ENCODE measurements around the gene CA5A. TPM values are rescaled to one million over a fixed set of nuclear protein-coding genes. Genes with fewer than 3 reads are reported as not detected.
A peak's percentile ranks its signal among the peaks of the same experiment; 100 is the strongest.

Gene CA5A
- polyA plus RNA-seq, 4 donors: under 0.01 TPM; not detected in 3

DNA sequence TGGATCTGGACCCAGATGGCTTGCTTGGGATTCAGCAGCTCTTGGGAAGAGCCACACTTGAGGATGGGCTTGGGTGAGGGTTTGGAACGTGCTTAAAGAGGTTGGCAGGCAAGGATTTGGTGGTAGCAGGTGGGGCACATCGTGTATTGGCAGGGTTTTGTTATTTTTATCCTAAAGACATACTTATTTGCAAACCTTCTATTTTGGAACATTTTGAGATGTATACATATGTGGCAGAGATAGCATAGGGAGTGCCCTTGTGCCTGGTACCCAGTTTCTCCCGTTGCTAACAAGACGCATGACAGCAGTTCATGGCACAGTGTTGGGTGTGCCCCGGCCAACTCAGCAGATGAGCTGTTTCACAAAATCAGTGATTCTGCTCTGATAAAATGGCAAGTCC lies 24.0 kb upstream of the CA5A start:
- H3K27ac ChIP-seq (ENCODE audit: low read depth in 1 of 3, low read length in 2 of 3): no peak overlapping the region
- DNase-seq: no peak
- no peaks in the 10 kb centered on the region for H3K27me3 ChIP-seq (ENCODE audit: control insufficient read depth in 3 of 3, insufficient read depth in 3 of 3, low read length in 3 of 3)
- peaks cover 0 to 46% (median 0%) of the 10 kb centered on the region in 3 donors for H3K36me3 ChIP-seq (ENCODE audit: control insufficient read depth in 3 of 3, insufficient read depth in 2 of 3, low read depth in 1 of 3, low read length in 3 of 3)
- no peaks in the 10 kb centered on the region for H3K9me3 ChIP-seq (ENCODE audit: control insufficient read depth in 2 of 2, insufficient read depth in 1 of 2, low read depth in 1 of 2, low read length in 1 of 2)
- no peak for FAIRE-seq
- H3K4me3 ChIP-seq (ENCODE audit: low read depth in 1 of 3, low read length in 3 of 3): no peak overlapping the region
- peaks cover 0 to 11% (median 0%) of the 10 kb centered on the region in 3 donors for H3K4me1 ChIP-seq (ENCODE audit: control insufficient read depth in 3 of 3, insufficient read depth in 2 of 3, low read depth in 1 of 3, low read length in 2 of 3)
- 81 to 87% (median 86%) methylated on average over 5 of the region's 5 CpGs for WGBS, 3 donors

DNA sequence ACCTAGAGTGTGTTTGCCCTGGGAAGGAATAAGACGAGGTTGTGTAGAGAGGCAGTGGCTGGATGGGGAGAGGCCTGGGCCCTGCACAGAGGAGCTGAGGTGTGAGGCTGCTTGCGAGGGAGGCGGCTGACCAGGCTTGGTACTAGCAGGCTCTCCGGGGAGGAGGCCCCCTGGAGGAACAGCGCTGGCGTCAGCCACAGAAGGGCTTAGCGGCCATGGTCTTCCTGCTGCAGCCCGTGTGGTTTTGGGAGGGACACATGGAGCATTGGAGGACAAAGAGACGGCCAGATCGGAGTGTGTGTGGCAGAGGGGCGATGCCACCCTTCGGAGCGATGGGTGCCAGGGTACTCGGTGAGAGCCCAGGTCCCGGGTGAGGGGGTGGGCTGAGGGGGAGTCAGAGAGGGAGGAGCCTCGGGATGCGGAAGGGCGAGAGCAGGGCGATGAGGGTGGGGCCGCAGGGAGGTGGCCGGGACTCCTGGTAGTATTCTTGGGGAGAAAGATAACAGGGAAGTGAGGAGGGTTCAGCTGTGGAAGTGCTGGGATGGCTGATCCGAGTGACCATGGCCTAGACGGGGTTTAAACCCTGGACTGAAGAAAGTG lies 23.2 kb upstream of the CA5A start:
- 80 to 90% (median 88%) methylated on average over 23 of the region's 23 CpGs for WGBS, 3 donors
- FAIRE-seq (no peak), DNase-seq (no peak)
- Histone ChIP-seq H3K27me3 (ENCODE audit: control insufficient read depth in 3 of 3, insufficient read depth in 3 of 3, low read length in 3 of 3) (no peaks in the 10 kb centered on the region), H3K9me3 (ENCODE audit: control insufficient read depth in 2 of 2, insufficient read depth in 1 of 2, low read depth in 1 of 2, low read length in 1 of 2) (no peaks in the 10 kb centered on the region), H3K4me1 (ENCODE audit: control insufficient read depth in 3 of 3, insufficient read depth in 2 of 3, low read depth in 1 of 3, low read length in 2 of 3) (peaks cover 0 to 11% (median 0%) of the 10 kb centered on the region in 3 donors), H3K4me3 (ENCODE audit: low read depth in 1 of 3, low read length in 3 of 3) (no peak overlapping the region), H3K27ac (ENCODE audit: low read depth in 1 of 3, low read length in 2 of 3) (no peak overlapping the region), H3K36me3 (ENCODE audit: control insufficient read depth in 3 of 3, insufficient read depth in 2 of 3, low read depth in 1 of 3, low read length in 3 of 3) (peaks cover 0 to 49% (median 0%) of the 10 kb centered on the region in 3 donors)

GRCh38 chr16:87958632-87959031 lies 22.3 kb upstream of the CA5A start:
- Histone ChIP-seq H3K4me3 (ENCODE audit: low read depth in 1 of 3, low read length in 3 of 3) (no peak overlapping the region), H3K27ac (ENCODE audit: low read depth in 1 of 3, low read length in 2 of 3) (no peak overlapping the region), H3K9me3 (ENCODE audit: control insufficient read depth in 2 of 2, insufficient read depth in 1 of 2, low read depth in 1 of 2, low read length in 1 of 2) (no peaks in the 10 kb centered on the region), H3K4me1 (ENCODE audit: control insufficient read depth in 3 of 3, insufficient read depth in 2 of 3, low read depth in 1 of 3, low read length in 2 of 3) (peaks cover 0 to 11% (median 0%) of the 10 kb centered on the region in 3 donors), H3K27me3 (ENCODE audit: control insufficient read depth in 3 of 3, insufficient read depth in 3 of 3, low read length in 3 of 3) (no peaks in the 10 kb centered on the region), H3K36me3 (ENCODE audit: control insufficient read depth in 3 of 3, insufficient read depth in 2 of 3, low read depth in 1 of 3, low read length in 3 of 3) (peaks cover 0 to 51% (median 0%) of the 10 kb centered on the region in 3 donors)
- FAIRE-seq: no peak
- WGBS, 3 donors: 87 to 95% (median 94%) methylated on average over 9 of the region's 9 CpGs
- no peak for DNase-seq

GRCh38 chr16:87957296-87958094 lies 21.2 kb upstream of the CA5A start:
- peaks cover 0 to 51% (median 0%) of the 10 kb centered on the region in 3 donors for H3K36me3 ChIP-seq (ENCODE audit: control insufficient read depth in 3 of 3, insufficient read depth in 2 of 3, low read depth in 1 of 3, low read length in 3 of 3)
- DNase-seq (no peak), FAIRE-seq (no peak)
- H3K27ac ChIP-seq (ENCODE audit: low read depth in 1 of 3, low read length in 2 of 3): peak overlapping the region in 1 of 3 donors; percentile 89
- H3K4me3 ChIP-seq (ENCODE audit: low read depth in 1 of 3, low read length in 3 of 3): no peak overlapping the region
- no peaks in the 10 kb centered on the region for H3K9me3 ChIP-seq (ENCODE audit: control insufficient read depth in 2 of 2, insufficient read depth in 1 of 2, low read depth in 1 of 2, low read length in 1 of 2)
- no peaks in the 10 kb centered on the region for H3K27me3 ChIP-seq (ENCODE audit: control insufficient read depth in 3 of 3, insufficient read depth in 3 of 3, low read length in 3 of 3)
- 94% methylated on average over 34 of the region's 34 CpGs for WGBS, 3 donors
- H3K4me1 ChIP-seq (ENCODE audit: control insufficient read depth in 3 of 3, insufficient read depth in 2 of 3, low read depth in 1 of 3, low read length in 2 of 3): peaks cover 2 to 11% (median 4%) of the 10 kb centered on the region in 3 donors

DNA sequence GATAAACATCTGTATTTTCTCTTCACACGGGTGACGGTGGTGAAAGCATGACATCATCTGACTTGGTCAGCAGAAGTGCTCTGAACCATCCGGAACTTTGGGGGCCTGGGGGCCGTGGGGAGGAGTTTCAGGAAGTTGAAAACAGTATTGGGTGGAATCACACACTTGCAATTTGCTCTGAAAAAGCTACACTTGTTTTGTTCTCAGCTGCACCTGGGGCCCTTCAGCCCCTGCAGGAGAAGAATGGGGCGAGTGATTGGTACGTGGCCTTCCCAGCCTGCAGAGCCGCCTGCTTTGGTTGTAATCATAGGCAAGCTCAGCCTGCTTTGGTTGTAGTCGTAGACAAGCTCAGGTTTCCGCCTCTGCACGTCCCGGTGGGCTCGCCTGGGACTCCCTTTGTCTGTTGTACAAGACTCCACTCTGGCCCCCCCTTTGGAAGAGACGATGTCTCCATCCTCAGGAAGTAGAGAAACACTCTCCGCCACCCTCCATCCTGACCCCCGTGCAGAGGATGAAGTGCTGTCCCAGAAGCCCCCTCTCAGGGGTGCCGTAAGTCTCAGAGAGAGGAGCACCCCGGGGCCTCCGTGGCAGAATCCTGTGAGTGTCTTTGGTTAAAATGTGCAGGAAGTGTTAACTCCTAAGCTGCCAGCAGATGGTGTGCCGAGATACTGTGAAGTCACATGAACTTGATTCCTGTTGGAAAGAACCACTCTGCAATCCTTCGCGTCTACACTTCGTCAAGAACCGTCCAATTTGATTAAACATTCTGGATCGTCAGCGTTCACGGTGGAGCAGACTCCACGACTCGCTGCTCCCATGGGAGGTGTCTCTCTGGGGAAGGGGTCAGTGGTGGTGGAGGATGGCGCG lies 20.3 kb upstream of the CA5A start:
- Histone ChIP-seq H3K9me3 (ENCODE audit: control insufficient read depth in 2 of 2, insufficient read depth in 1 of 2, low read depth in 1 of 2, low read length in 1 of 2) (no peaks in the 10 kb centered on the region), H3K4me1 (ENCODE audit: control insufficient read depth in 3 of 3, insufficient read depth in 2 of 3, low read depth in 1 of 3, low read length in 2 of 3) (peaks cover 5 to 11% (median 5%) of the 10 kb centered on the region in 3 donors), H3K36me3 (ENCODE audit: control insufficient read depth in 3 of 3, insufficient read depth in 2 of 3, low read depth in 1 of 3, low read length in 3 of 3) (peaks cover 0 to 49% (median 0%) of the 10 kb centered on the region in 3 donors), H3K4me3 (ENCODE audit: low read depth in 1 of 3, low read length in 3 of 3) (no peak overlapping the region), H3K27ac (ENCODE audit: low read depth in 1 of 3, low read length in 2 of 3) (peak overlapping the region; percentile 1 to 89 (median 48)), H3K27me3 (ENCODE audit: control insufficient read depth in 3 of 3, insufficient read depth in 3 of 3, low read length in 3 of 3) (no peaks in the 10 kb centered on the region)
- DNase-seq (peak; percentile 31 to 48), FAIRE-seq (no peak)
- 43 to 71% (median 59%) methylated on average over 30 of the region's 30 CpGs for WGBS, 3 donors

- H3K4me1 ChIP-seq (ENCODE audit: control insufficient read depth in 3 of 3, insufficient read depth in 2 of 3, low read depth in 1 of 3, low read length in 2 of 3): peaks cover 5 to 11% (median 5%) of the 10 kb centered on the region in 3 donors
- H3K27ac ChIP-seq (ENCODE audit: low read depth in 1 of 3, low read length in 2 of 3): peak overlapping the region in 2 of 3 donors; percentile 48 to 76
- H3K36me3 ChIP-seq (ENCODE audit: control insufficient read depth in 3 of 3, insufficient read depth in 2 of 3, low read depth in 1 of 3, low read length in 3 of 3): peaks cover 0 to 49% (median 0%) of the 10 kb centered on the region in 3 donors
- no peak for DNase-seq
- H3K27me3 ChIP-seq (ENCODE audit: control insufficient read depth in 3 of 3, insufficient read depth in 3 of 3, low read length in 3 of 3): no peaks in the 10 kb centered on the region
- no peaks in the 10 kb centered on the region for H3K9me3 ChIP-seq (ENCODE audit: control insufficient read depth in 2 of 2, insufficient read depth in 1 of 2, low read depth in 1 of 2, low read length in 1 of 2)
- FAIRE-seq: no peak
- 52 to 82% (median 66%) methylated on average over 3 of the region's 3 CpGs for WGBS, 3 donors
- no peak overlapping the region for H3K4me3 ChIP-seq (ENCODE audit: low read depth in 1 of 3, low read length in 3 of 3)
Measured at GRCh38 chr16:87956098-87956364, 19.7 kb upstream of the CA5A start.

DNA sequence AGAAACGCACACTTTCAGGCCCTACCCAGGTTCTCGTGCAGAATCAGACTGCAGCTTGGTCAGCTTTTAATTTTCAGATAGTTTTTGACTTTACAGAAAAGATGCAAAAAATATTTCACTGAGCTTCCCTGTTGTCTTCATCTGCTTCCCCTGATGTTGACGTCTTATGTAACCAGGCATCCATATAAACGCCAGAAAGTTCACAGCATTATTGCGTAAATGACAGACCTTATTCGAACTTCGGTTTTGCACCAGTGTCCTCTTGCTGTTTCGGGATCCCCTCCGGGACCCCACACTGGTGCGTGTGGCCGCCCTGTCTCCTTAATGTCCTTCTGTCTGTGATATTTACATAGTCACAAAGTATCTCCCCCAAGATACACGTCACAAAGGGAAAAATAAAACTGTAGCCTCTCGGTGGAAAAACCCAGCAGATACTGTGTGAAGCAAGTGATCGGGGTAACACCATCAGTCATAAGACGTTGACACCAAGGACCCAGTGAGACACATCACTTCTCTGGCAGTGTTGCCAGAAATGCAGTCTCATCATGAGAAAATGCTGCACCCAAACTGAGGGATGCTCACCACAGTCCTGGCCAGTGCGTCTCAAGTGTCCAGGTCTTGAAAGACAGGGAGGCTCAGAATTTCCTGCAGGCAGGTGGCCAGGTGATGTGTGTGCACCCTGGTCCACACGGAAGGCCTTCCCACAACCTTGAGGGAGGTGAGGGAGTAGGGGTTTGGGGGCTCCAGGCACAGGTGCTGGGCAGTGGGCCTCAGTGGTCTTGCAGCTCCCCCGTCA lies 19.2 kb upstream of the CA5A start:
- Histone ChIP-seq H3K4me3 (ENCODE audit: low read depth in 1 of 3, low read length in 3 of 3) (no peak overlapping the region), H3K9me3 (ENCODE audit: control insufficient read depth in 2 of 2, insufficient read depth in 1 of 2, low read depth in 1 of 2, low read length in 1 of 2) (no peaks in the 10 kb centered on the region), H3K36me3 (ENCODE audit: control insufficient read depth in 3 of 3, insufficient read depth in 2 of 3, low read depth in 1 of 3, low read length in 3 of 3) (peaks cover 0 to 49% (median 0%) of the 10 kb centered on the region in 3 donors), H3K27ac (ENCODE audit: low read depth in 1 of 3, low read length in 2 of 3) (peak overlapping the region in 2 of 3 donors; percentile 48 to 76), H3K27me3 (ENCODE audit: control insufficient read depth in 3 of 3, insufficient read depth in 3 of 3, low read length in 3 of 3) (no peaks in the 10 kb centered on the region), H3K4me1 (ENCODE audit: control insufficient read depth in 3 of 3, insufficient read depth in 2 of 3, low read depth in 1 of 3, low read length in 2 of 3) (peaks cover 5 to 11% (median 5%) of the 10 kb centered on the region in 3 donors)
- WGBS, 3 donors: 82 to 84% (median 82%) methylated on average over 18 of the region's 18 CpGs
- FAIRE-seq (no peak), DNase-seq (no peak)

Measured in small intestine (tissue), 7 donors.